Measurements from ENCODE around the gene TASL.
A peak's percentile ranks its signal among the peaks of the same experiment; 100 is the strongest.

Gene TASL, protein sequence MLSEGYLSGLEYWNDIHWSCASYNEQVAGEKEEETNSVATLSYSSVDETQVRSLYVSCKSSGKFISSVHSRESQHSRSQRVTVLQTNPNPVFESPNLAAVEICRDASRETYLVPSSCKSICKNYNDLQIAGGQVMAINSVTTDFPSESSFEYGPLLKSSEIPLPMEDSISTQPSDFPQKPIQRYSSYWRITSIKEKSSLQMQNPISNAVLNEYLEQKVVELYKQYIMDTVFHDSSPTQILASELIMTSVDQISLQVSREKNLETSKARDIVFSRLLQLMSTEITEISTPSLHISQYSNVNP
- 0.70 to 2.2 (median 0.77) reads per million in 3 donors for total RNA-seq

DNA sequence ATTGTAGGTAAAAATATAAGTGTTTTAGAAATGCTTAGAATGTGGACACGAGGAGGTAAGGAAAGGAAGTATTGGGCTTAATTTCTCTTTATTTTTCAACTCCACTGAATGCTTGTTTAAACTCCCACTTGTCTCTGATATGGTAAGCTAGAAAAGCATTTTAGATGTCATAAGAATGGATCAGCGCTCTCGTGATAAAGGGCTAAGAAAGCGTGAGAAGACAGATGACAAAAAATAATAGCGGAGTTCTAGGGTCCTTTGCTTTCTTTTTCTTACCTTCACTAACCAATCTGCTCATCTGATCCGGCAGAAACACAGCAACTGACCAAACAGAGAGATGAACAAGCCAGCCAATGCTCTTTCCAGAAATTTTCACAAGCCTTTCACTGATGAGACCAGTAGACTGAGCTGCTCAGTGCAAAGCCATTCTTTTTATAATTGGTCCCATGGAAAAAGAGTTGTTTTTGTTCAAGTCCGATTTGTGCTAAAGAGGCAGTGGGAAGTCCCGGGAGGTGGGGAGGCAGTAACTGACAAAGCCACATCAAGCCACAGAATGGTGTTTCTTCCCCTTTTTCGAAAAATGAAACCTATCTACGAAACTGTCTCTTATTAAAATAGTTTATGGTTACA is at the start of gene TASL:
TSS of gene TASL (minus strand) at position 405 of the 630 bp plus-strand sequence. CDS start 17,411 bp downstream, outside the sequence.
- Histone ChIP-seq H3K4me3 (ENCODE audit: insufficient read depth, low read depth, low read length, poor library complexity, severe bottlenecking) (peak within 1 kb of the TSS; percentile 32), H3K27ac (ENCODE audit: insufficient read depth, low read length, poor library complexity, severe bottlenecking) (peak within 1 kb of the TSS; percentile 15), H3K27me3 (replicated peaks; ENCODE audit: control insufficient read depth, insufficient read depth, low read length, poor library complexity, severe bottlenecking) (no peaks in the 10 kb centered on the region), H3K9me3 (ENCODE audit: control insufficient read depth, low read length) (no peaks in the 10 kb centered on the region), H3K4me1 (ENCODE audit: control insufficient read depth, insufficient read depth, low read length, poor library complexity, severe bottlenecking) (no peaks in the 10 kb centered on the region), H3K36me3 (ENCODE audit: control insufficient read depth, insufficient read depth, low read length) (no peaks in the 10 kb centered on the region)
- no peak for DNase-seq

DNA sequence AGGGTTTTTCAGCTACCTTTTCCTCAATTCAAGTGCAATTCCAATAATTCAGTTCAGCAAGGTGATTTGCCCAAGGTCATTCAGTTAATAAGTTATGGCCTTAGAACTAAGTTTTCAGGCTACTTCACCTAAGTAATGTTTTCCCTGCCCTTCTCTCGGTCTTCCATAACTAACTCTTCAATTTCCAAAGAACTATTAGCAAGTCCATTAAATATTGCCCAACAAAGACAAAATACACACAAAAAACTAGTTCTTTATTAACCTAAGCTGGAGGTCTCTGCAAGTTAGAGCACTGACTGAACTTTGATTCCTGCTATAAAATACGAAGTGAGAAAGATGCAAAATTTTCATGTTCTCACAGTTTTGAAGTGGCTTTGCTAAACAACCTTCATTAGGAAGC is 48.8 kb upstream of the TASL start:
- Histone ChIP-seq H3K36me3 (ENCODE audit: control insufficient read depth, insufficient read depth, low read length) (no peaks in the 10 kb centered on the region), H3K27ac (ENCODE audit: insufficient read depth, low read length, poor library complexity, severe bottlenecking) (no peak overlapping the region), H3K4me1 (ENCODE audit: control insufficient read depth, insufficient read depth, low read length, poor library complexity, severe bottlenecking) (no peaks in the 10 kb centered on the region), H3K9me3 (ENCODE audit: control insufficient read depth, low read length) (peaks cover 3% of the 10 kb centered on the region), H3K4me3 (ENCODE audit: insufficient read depth, low read depth, low read length, poor library complexity, severe bottlenecking) (no peak overlapping the region), H3K27me3 (replicated peaks; ENCODE audit: control insufficient read depth, insufficient read depth, low read length, poor library complexity, severe bottlenecking) (no peaks in the 10 kb centered on the region)
- DNase-seq = no peak

GRCh38 chrX:30622361-30622760 is 44.8 kb upstream of the TASL start:
- Histone ChIP-seq H3K9me3 (ENCODE audit: control insufficient read depth, low read length) (peaks cover 3% of the 10 kb centered on the region), H3K4me1 (ENCODE audit: control insufficient read depth, insufficient read depth, low read length, poor library complexity, severe bottlenecking) (no peaks in the 10 kb centered on the region), H3K4me3 (ENCODE audit: insufficient read depth, low read depth, low read length, poor library complexity, severe bottlenecking) (no peak overlapping the region), H3K27ac (ENCODE audit: insufficient read depth, low read length, poor library complexity, severe bottlenecking) (no peak overlapping the region), H3K27me3 (replicated peaks; ENCODE audit: control insufficient read depth, insufficient read depth, low read length, poor library complexity, severe bottlenecking) (no peaks in the 10 kb centered on the region), H3K36me3 (ENCODE audit: control insufficient read depth, insufficient read depth, low read length) (no peaks in the 10 kb centered on the region)
- DNase-seq = no peak

- Histone ChIP-seq H3K27ac (ENCODE audit: insufficient read depth, low read length, poor library complexity, severe bottlenecking) (no peak overlapping the region), H3K9me3 (ENCODE audit: control insufficient read depth, low read length) (peaks cover 3% of the 10 kb centered on the region), H3K4me3 (ENCODE audit: insufficient read depth, low read depth, low read length, poor library complexity, severe bottlenecking) (no peak overlapping the region), H3K27me3 (replicated peaks; ENCODE audit: control insufficient read depth, insufficient read depth, low read length, poor library complexity, severe bottlenecking) (no peaks in the 10 kb centered on the region), H3K36me3 (ENCODE audit: control insufficient read depth, insufficient read depth, low read length) (no peaks in the 10 kb centered on the region), H3K4me1 (ENCODE audit: control insufficient read depth, insufficient read depth, low read length, poor library complexity, severe bottlenecking) (no peaks in the 10 kb centered on the region)
- no peak for DNase-seq
These were observed 43.5 kb upstream of the TASL start for GRCh38 chrX:30620980-30621618.

DNA sequence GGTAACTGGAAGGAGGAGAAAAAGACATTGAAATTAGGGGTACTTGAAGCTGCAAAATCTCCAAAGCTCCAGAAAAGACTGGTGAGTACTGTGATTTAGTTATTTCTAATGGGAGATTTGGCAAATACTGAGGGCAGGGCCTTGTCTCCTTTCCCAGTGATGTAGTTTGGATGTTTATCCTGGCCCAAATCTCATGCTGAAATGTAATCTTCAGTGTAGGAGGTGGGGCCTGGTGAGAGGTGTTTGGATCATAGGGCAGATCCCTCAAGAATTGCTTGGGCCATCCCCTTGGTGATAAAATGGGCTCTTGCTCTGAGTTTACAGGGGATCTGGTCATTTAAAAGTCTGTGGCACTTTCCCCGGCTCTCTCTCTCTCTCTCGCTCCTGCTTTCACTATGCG is 42.6 kb upstream of the TASL start:
- Histone ChIP-seq H3K4me3 (ENCODE audit: insufficient read depth, low read depth, low read length, poor library complexity, severe bottlenecking) (no peak overlapping the region), H3K4me1 (ENCODE audit: control insufficient read depth, insufficient read depth, low read length, poor library complexity, severe bottlenecking) (no peaks in the 10 kb centered on the region), H3K36me3 (ENCODE audit: control insufficient read depth, insufficient read depth, low read length) (no peaks in the 10 kb centered on the region), H3K27ac (ENCODE audit: insufficient read depth, low read length, poor library complexity, severe bottlenecking) (no peak overlapping the region), H3K27me3 (replicated peaks; ENCODE audit: control insufficient read depth, insufficient read depth, low read length, poor library complexity, severe bottlenecking) (no peaks in the 10 kb centered on the region), H3K9me3 (ENCODE audit: control insufficient read depth, low read length) (peaks cover 3% of the 10 kb centered on the region)
- DNase-seq = no peak

GRCh38 chrX:30618160-30618765 is 40.7 kb upstream of the TASL start:
- DNase-seq = no peak
- no peak overlapping the region for H3K4me3 ChIP-seq (ENCODE audit: insufficient read depth, low read depth, low read length, poor library complexity, severe bottlenecking)
- H3K9me3 ChIP-seq (ENCODE audit: control insufficient read depth, low read length) = peaks cover 3% of the 10 kb centered on the region
- no peak overlapping the region for H3K27ac ChIP-seq (ENCODE audit: insufficient read depth, low read length, poor library complexity, severe bottlenecking)
- no peaks in the 10 kb centered on the region for H3K36me3 ChIP-seq (ENCODE audit: control insufficient read depth, insufficient read depth, low read length)
- H3K4me1 ChIP-seq (ENCODE audit: control insufficient read depth, insufficient read depth, low read length, poor library complexity, severe bottlenecking) = no peaks in the 10 kb centered on the region
- H3K27me3 ChIP-seq (replicated peaks; ENCODE audit: control insufficient read depth, insufficient read depth, low read length, poor library complexity, severe bottlenecking) = no peaks in the 10 kb centered on the region

DNA sequence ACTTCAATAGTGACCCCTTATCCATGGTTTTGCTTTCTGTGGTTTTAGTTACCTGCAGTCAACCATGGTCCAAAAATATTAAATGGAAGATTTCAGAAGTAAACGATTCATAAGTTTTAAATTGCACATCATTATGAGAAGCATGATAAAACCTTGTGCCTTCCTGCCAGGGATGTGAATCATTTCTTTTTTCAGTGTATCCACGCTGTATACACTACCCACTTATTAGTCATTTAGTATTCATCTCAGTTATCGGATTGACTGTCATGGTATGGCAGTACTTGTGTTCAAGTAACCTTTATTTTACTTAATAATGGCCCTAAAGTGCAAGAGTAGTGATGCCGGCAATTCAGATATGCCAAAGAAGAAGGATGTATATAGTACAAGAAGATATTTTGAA is 37.7 kb upstream of the TASL start:
- no peak for DNase-seq
- no peak overlapping the region for H3K27ac ChIP-seq (ENCODE audit: insufficient read depth, low read length, poor library complexity, severe bottlenecking)
- H3K27me3 ChIP-seq (replicated peaks; ENCODE audit: control insufficient read depth, insufficient read depth, low read length, poor library complexity, severe bottlenecking) = no peaks in the 10 kb centered on the region
- no peaks in the 10 kb centered on the region for H3K36me3 ChIP-seq (ENCODE audit: control insufficient read depth, insufficient read depth, low read length)
- no peak overlapping the region for H3K4me3 ChIP-seq (ENCODE audit: insufficient read depth, low read depth, low read length, poor library complexity, severe bottlenecking)
- H3K9me3 ChIP-seq (ENCODE audit: control insufficient read depth, low read length) = no peaks in the 10 kb centered on the region
- H3K4me1 ChIP-seq (ENCODE audit: control insufficient read depth, insufficient read depth, low read length, poor library complexity, severe bottlenecking) = no peaks in the 10 kb centered on the region

DNA sequence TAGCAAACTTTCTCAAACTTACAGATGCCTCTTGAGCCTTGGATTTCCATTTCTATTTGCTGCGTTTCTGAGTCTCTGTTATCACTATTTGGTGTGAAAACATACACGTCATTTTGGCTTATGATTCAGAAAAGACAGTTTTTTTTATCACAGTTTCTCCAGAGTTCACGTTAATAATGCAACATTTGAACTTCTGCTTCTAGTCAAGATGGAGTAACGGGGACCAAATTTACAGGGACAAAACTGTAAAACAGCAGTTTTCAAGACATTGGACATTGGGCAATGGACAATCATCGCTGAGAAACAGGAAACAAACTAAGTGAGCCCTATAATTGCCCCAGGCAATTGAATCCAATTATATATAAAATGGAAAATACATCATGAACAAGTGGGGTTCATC is 36.2 kb upstream of the TASL start:
- H3K9me3 ChIP-seq (ENCODE audit: control insufficient read depth, low read length) = no peaks in the 10 kb centered on the region
- DNase-seq = no peak
- no peaks in the 10 kb centered on the region for H3K27me3 ChIP-seq (replicated peaks; ENCODE audit: control insufficient read depth, insufficient read depth, low read length, poor library complexity, severe bottlenecking)
- H3K4me1 ChIP-seq (ENCODE audit: control insufficient read depth, insufficient read depth, low read length, poor library complexity, severe bottlenecking) = no peaks in the 10 kb centered on the region
- no peak overlapping the region for H3K4me3 ChIP-seq (ENCODE audit: insufficient read depth, low read depth, low read length, poor library complexity, severe bottlenecking)
- no peak overlapping the region for H3K27ac ChIP-seq (ENCODE audit: insufficient read depth, low read length, poor library complexity, severe bottlenecking)
- no peaks in the 10 kb centered on the region for H3K36me3 ChIP-seq (ENCODE audit: control insufficient read depth, insufficient read depth, low read length)

GRCh38 chrX:30612250-30612655 is 34.7 kb upstream of the TASL start:
- Histone ChIP-seq H3K27me3 (replicated peaks; ENCODE audit: control insufficient read depth, insufficient read depth, low read length, poor library complexity, severe bottlenecking) (no peaks in the 10 kb centered on the region), H3K4me1 (ENCODE audit: control insufficient read depth, insufficient read depth, low read length, poor library complexity, severe bottlenecking) (no peaks in the 10 kb centered on the region), H3K36me3 (ENCODE audit: control insufficient read depth, insufficient read depth, low read length) (no peaks in the 10 kb centered on the region), H3K27ac (ENCODE audit: insufficient read depth, low read length, poor library complexity, severe bottlenecking) (no peak overlapping the region), H3K9me3 (ENCODE audit: control insufficient read depth, low read length) (no peaks in the 10 kb centered on the region), H3K4me3 (ENCODE audit: insufficient read depth, low read depth, low read length, poor library complexity, severe bottlenecking) (no peak overlapping the region)
- DNase-seq = no peak

- Histone ChIP-seq H3K4me3 (ENCODE audit: insufficient read depth, low read depth, low read length, poor library complexity, severe bottlenecking) (no peak overlapping the region), H3K27ac (ENCODE audit: insufficient read depth, low read length, poor library complexity, severe bottlenecking) (no peak overlapping the region), H3K27me3 (replicated peaks; ENCODE audit: control insufficient read depth, insufficient read depth, low read length, poor library complexity, severe bottlenecking) (no peaks in the 10 kb centered on the region), H3K4me1 (ENCODE audit: control insufficient read depth, insufficient read depth, low read length, poor library complexity, severe bottlenecking) (no peaks in the 10 kb centered on the region), H3K36me3 (ENCODE audit: control insufficient read depth, insufficient read depth, low read length) (no peaks in the 10 kb centered on the region), H3K9me3 (ENCODE audit: control insufficient read depth, low read length) (no peaks in the 10 kb centered on the region)
- no peak for DNase-seq
These were observed 32.5 kb upstream of the TASL start for GRCh38 chrX:30610026-30610425.
